ENCODE measurements around the gene EHD3.
"Not testable (repeated sequence)": the region's sequence is repeated elsewhere in the genome, so short reads cannot be mapped to it uniquely, and the experiment has no call there.

The EHD3 gene

DNA sequence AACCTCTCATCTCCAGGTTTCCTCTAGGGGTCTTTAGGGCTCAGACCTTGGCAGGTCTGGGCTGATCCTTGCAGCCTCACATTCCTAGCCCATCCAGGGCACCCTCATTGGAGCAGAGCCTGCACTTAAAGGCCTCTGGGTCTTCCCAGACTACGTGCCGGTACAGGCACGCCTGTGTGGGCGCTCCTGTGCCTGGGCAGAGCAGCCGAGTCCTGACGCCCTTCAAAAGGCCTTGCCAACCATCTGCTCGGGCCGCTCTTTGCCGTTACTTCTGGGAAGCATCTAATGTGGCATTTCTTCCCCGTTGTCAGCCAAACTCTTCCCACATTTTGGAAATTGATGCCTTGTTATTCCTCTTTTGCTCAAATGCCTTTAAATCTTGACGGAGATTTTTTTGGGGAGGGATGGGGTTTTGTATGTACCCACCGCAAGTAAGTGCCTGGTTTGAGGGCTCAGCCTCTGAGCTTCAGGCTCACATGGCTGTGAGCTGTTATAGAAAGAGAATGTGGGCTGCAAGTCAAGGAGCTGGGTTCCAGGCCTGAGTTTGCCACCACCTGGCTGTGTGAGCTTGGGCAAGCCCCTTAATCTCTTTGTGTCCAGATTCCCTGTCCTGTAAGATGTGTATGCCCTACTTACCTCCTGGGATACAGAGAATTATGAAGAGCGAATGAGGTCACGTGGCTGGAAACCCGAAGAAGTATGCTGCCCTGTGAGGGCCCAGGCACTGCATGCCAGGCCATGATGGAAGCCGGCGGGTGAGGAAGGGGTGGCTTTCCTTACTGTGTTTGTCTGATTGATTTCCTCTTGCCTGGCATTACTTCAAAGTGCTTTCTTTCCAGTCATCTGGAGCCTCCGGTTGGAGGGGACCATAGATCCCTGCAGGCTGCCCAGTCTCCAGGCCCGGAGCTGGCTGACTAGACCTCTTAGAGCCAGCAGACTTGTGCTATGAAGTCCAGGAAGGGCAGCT lies 20.6 kb downstream of the EHD3 start:
- no peak for DNase-seq (ENCODE audit: low read depth, low spot score)

DNA sequence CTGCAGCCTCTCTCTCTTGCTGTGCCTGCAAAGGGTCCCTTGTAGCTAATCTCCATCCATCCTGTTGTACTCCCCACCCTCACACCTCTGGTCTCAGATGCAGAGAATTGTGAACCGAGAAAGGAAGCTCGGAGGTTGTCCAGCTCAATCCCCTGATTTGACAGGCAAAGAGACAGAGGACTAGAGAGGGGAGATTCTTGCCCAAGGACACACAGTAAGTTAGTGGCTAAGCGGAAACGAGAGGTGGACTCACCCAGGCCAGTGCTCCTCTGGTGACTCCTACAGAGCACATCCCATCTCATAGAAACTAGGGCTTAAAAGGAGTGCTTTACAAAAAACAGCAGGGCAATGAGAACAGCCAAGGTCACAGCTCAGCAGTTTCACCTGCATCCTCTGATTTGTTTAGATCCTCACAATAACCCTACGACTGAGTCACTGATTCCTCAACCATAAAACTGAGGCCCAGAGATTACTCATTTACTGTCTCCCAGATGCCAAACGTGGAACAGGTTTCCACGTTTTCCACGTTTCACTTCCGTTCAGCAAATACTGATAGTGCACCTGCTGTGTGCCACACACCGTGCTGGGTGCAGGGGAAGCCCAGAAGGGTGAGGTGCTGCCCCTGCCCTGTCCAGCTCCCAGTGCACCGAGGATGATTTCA lies 22.1 kb downstream of the EHD3 start:
- no peak for DNase-seq (ENCODE audit: low read depth, low spot score)

DNA sequence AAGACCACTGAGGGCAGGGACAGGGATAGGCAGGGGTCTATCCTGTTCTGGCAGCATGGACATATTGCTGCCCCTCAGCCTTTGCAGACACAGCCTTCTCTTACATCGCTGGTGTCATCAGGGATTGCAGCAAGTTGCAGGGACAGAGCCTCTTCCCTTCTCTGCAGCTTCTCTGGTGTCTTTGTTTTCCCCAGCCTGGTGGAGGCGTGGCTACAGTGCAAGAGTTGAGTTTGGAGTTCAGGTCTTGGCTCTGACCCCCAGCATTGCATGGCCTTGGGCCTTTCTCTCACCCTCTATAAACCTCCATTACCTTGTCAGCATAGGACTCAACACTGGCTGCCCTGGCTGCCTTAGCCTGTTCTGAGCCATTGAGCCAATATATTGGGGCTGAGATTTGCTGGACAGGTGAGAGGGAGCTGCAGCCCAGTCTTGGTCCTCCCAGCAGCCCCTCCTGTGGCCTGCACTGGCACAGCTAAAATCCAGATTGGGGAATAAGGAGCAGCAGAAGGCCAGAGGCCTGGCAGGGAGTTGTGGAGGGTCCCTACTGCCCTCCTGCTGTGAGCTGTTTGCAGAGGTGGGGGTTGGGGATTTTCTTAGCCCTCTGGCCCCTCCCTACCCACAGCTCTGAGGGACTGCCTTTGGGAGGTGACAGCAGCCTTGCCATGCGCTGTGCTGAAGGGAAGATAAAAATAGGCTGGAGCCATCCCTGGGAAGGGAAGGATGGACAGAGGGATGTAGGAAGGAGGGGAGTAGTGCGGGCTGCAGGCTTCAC lies 22.8 kb downstream of the EHD3 start:
- DNase-seq (ENCODE audit: low read depth, low spot score): no peak

DNA sequence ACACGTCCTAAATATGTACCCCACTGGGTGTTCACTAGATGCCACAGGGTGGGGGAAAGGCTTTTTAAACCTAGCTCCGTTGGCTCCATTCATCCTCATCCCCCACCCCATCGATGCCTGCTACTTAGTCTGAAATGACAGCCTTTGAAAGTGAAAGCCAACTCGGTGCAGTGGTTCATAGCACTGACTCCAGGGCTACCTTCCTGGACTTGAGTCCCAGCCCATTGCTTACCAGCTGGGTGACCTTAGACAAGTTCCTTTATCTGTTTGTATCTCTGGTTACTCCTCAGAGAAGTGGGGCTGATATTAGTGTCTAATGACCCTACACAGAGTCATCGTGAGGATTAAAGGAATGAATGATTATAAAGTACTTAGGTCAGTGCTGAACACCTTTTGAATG lies 24.4 kb downstream of the EHD3 start:
- DNase-seq (ENCODE audit: low read depth, low spot score): no peak

DNA sequence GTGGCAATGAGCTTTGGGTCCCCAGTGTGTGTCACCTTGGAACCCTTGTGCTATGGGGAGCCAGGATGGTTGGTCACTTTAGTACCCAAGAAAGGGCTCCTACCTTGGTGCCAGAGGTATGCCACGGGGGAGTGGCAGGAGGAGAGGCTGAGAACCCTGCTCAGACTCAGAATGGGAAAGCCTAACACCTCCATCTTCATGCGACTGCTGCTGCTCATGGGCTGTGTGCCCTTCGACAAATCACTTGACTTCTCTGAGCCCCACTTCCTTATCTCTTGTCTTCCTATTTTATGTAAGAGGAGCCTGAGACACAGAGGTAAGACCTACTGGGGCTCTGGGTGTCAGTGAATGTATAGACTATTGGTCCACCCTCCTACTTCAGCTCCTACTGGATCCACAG lies 25.1 kb downstream of the EHD3 start:
- no peak for DNase-seq (ENCODE audit: low read depth, low spot score)

DNA sequence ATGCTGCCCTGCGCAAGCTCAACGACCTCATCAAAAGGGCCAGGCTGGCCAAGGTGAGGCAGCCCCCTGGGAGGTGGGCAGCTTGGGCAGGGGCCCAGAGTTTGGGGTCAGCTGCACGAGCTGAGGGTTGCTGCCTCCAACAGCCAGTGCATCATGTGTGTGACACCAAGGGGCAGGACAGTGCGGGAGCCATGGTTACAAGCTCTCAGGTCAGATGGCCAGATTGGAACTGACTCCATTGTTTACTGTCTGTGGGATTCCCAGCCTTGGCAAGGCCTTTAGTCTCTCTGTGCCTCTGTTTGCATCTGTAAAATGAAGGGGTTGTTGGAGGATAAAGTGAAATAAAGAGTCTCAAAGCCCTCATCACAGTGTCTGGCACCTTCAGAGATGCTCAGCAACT lies 26.9 kb downstream of the EHD3 start:
- DNase-seq (ENCODE audit: low read depth, low spot score): no peak

DNA sequence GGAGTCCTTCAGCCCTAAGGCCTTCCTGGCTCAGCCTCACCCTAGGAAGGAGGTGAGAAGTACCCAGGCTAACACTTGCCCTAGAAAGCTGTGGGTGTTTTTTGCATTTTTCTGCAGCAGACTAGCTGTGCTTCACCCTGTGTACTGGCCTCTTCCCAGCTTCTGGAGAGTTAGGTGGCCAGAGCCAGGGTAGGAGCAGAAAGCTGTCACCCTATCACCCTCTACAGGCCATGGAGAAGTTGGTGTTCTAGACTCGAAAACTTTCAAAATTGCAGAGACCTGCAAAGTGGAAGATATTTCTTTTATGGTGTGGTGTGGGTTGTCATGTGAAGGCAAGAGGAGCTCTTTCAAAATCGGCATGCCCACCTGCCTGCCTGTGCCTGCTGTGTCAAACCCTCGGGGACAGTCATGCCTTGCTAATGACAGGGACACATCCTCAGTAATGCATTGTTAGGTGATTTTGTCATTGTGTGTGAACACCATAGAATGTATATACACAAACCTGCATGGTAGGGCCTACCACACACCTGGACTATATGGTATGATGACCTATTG lies 29.8 kb downstream of the EHD3 start:
- DNase-seq (ENCODE audit: low read depth, low spot score): no peak

DNA sequence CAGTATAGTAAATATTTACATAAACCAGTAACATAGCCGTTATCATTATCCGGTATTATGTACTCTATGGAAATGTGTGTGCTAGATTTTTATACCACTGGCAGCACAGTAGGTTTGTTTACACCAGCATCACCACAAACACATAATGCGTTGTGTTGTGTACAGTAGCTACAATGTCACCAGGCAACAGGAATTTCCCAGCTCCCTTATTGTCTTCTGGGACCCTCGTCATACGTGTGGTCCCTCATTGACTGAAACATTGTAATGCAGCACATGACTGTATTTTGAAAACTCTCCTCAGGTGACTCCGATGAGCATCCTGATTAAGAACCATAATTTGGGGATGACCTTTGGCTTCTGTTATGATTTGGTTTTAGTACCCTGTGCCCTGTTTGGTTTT lies 31.3 kb downstream of the EHD3 start:
- no peak for DNase-seq (ENCODE audit: low read depth, low spot score)

DNA sequence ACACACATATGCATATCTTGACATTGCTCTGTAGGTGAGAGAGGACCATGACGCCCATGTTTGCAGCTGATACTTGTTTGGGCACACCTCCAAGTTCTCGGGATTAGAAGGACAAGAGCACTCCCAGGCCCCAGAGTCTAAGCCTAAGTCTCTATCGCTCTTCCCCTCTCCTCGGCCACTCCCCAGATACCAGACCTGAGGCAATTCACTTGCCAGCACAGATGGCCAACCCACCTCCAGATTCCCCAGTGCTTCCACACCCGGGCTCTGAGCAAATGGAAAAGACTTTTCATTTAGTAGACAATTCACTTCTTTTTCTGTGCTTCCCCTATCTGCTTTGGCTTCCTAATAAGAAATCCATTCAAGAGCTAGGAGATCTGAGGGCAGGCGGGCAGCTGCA lies 32.9 kb downstream of the EHD3 start:
- no peak for DNase-seq (ENCODE audit: low read depth, low spot score)

DNA sequence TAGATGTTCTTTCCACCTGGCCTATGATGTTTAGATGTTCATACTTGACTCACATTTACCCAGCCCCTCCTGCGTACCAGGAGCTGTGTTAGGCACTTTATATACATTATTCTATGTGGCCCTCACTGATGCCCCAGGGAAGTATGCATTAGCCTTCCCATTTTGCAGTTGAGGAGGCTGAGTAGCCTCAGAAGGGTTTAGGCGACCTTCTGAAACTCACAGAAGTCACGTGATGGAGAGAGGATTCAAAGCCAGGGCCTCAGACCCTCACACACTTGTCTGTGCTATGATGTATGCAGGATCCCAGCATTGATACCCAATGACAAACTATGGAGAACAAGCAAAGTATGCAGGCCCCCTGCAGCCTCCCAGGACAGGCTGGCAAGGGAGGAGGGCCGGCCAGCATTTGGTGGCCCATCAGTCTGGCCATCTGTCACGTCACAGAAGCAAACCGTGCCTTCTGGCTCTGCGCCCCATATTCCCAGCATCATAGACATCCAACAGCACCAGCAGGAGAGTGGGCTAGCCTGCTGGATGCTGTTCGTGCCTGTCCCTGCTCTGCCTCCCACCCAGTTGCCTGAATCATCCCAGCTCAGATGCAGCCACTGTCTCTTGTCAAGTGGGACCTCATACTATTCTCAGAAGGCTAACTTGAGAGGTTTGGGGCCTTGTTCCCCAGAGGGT lies 33.6 kb downstream of the EHD3 start:
- no peak for DNase-seq (ENCODE audit: low read depth, low spot score)

DNA sequence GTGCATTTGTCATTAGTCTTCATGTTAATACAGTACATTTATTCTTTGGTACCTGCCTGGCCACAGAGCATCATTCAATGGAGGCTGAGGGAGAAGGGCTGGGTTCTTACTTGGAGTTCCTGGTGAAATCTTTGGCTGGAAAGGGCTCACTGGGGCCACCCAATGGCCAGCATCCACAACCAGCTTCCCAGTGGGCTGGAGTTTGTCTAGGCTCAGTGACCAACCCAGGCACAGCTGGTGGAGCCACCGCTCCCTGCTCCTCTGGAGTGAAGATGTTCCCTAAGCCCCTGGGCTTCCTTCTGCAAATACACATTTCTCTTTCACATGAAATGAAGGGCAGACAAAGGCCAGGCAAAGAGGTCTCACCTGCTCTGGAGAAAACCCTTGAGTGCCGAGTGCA lies 34.4 kb downstream of the EHD3 start:
- no peak for DNase-seq (ENCODE audit: low read depth, low spot score)

DNA sequence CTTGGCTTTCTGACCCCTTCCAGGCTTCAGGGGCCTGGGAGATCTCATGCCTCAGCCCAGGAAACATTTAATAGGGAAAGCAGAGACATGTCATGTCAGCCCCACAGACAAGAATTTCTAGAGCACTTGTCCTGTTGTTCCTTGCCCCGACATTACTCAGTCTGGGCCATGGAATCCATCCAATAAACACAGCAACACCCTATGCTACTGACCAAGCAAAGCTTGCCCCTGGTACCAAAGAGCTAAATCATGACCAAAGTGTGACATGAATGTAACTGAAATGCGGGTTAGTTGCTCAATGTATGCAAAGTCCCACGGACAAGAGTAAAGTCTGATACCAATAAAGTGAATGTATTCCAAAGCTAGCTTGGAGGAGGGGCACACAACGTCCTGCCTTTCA lies 35.1 kb downstream of the EHD3 start:
- DNase-seq (ENCODE audit: low read depth, low spot score): no peak

DNA sequence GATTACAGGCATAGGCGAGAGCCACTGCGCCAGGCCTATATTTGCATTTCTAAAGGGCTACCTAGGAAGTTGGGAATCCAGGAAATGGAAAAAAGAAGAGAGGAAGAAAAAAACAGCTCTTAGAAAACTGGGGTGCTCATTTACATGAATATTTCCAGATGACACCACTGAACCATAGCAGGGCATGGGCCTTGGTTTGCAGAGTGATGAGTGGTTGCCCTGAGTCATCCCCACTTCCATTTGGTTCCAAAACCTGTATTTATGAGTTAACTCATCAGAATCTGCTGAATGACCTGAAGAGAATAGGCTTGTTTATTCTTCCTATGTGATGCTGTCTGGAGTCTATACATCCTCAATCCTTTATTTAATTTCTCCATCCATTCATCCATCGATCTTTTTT lies 36.2 kb downstream of the EHD3 start:
- DNase-seq (ENCODE audit: low read depth, low spot score): no peak

DNA sequence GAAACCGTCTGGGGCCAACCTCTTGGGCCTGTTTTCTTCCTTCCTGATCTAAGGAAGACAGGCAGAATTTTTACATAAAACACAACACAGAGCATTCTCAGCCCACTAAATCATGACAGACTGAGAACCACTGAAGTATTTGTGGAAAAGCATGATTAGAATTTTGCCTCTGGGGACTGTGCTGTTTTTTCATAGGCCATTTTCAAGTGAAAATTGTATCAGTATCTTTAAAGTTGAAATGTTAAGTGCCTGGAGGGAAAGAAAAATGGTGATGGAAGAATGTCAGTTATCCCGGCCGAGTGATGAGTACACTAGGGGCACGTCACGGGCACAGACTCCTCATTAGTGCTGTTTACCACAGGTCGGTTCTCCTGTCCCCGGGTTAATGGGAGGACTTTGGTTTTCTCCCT lies 36.9 kb downstream of the EHD3 start:
- DNase-seq (ENCODE audit: low read depth, low spot score): no peak

DNA sequence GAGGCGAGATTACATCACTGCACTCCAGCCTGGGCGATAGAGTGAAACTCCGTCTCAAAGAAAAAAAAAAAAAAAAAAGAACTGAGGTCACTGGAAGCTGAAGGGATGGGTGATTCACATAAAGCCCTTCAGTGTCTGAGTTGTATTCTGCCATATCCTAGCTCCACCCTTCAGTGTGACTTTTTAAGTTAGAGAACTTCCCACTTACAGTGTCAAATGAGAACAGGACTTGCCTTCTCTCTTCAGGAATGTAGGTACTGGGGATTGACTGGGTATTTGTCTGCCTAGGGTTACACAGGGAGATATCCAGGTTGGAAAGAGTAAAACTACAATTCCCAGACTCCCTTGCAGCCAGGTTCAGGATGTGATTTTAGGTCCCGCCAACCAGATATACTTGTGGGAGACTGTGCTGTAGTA lies 37.9 kb downstream of the EHD3 start:
- no peak for DNase-seq (ENCODE audit: low read depth, low spot score)

DNA sequence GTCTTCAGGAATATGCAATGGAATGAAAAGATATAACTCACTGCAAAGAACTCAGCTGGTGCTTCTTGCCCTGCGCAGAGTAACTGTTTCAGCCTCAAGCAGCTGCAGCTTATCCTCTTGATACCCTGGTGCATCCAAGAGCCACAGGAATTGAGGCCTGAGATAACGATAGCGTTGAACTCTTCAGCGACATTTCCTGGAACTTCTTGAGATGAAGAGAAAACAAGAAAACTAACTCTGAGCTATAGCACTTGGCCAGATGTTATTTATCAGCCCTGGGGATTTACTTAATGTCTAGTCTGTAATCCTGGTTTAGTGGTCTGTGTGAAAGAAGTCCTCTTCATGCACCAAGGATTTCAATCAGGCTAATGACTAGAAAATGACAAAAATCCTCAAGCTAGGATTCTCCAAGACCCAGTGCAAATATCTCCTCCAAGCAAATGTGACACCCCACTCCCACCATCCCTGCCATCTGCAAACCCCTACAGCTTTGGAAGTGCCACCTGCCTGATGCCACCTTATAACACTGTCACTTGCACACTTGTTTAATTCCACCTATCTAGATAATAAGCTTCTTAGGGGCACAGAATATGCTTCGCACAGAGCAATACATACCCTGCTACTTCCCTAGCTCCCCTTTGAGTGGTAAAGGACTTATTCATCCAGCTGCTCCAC lies 40.6 kb downstream of the EHD3 start:
- no peak for DNase-seq (ENCODE audit: low read depth, low spot score)

DNA sequence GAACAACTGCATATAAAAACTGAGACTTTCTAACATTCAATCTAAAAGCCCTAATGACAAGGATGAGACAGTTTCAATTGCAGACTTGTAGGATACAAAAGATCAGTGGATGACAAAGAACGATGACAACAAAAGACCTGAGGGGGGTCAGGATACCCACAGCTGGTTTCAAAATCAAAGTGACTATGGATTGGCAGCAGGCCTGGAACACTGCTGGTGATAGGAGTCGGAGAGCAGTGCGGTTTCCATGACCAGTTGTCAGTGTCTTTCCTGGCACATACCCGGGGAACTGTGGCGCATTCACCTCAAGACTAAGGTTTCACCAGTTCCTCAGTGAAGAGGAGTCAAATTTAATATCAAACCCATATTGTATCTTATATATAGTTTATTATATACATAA lies 42.0 kb downstream of the EHD3 start:
- no peak for DNase-seq (ENCODE audit: low read depth, low spot score)

DNA sequence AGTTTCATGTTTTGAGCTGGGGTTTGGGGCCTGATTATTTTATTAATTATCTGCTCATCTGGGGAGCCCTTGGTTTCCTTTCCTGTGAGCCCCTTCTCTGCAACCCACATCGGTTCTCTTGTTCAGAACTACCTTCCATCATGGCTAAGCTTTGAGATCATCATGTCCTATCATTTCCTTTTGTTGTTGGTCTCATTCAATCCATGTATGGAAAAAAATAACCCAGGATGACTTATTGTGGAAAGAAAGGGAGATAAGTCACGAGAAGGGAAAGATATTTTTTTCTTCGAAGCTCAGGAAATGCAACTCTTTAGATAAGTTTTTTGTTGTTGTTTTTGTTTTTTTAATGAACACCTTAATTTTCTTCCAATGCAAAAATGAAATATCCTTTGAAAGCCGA lies 43.7 kb downstream of the EHD3 start:
- DNase-seq (ENCODE audit: low read depth, low spot score): no peak

DNA sequence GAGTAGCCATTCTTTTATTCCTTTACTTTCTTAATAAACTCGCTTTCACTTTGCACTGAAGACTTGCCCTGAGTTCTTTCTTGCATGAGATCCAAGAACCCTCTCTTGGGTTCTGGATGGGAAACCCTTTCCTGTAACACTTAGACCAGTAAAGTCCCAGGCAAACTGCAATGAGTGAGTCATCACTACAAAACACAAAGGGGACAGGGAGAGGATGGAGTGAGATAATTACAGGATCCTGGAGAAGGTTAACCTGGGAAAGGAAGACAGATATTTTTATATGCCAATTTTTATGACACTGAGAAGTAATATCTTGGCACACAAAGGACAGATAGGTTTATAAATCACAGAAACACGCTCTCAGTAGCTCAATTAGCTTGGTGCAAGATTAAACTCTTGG lies 48.7 kb downstream of the EHD3 start:
- no peak for DNase-seq (ENCODE audit: low read depth, low spot score)

DNA sequence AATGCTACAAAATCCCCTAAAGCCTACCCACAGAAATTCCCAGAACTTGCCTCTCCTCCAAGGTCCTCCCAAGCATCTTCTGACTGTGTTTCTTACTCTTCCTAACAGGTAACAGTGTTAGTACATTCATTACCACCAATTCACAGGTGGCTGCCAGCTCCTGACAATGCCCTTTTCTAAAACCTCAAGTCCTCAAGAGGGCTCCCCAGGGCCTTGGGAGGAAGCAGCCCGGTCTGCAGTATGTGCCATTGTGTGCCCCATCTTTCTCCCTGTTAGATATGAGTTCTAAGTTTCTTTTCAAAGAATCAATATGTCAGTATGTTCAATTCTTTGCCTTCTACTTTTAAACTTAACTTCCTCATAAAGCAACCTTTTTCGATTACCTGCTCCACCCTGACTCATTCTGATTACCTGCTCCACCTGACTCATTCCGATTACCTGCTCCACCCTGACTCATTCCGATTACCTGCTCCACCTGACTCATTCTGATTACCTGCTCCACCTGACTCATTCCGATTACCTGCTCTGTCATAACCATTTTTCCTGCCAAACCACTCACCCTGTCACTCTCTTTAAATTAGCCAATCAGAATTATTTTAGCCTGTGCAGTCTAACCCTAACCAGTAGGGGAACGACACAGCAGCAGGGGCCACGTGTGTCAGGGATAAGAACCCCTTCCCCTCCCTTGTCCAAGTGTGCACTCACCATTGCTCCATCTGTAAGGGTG lies 49.4 kb downstream of the EHD3 start:
- not testable (repeated sequence) for DNase-seq (ENCODE audit: low read depth, low spot score)
